GM19324 (cell line): ENCODE data around the gene TRIM45.
A peak's percentile ranks its signal among the peaks of the same experiment; 100 is the strongest.

Source experiments
- ATAC-seq: cut with Tn5 transposase; IDR thresholded peaks from one replicate; pipeline ENCODE4 v1.9.1; 2021; ENCODE audit warnings: mild to moderate bottlenecking, moderate library complexity; ENCODE audit not compliant: unreplicated experiment, low FRiP score

The TRIM45 gene

GRCh38 chr1:117067533-117068370, 53.8 kb downstream of the TRIM45 start:
- peak; percentile 62 for ATAC-seq

DNA sequence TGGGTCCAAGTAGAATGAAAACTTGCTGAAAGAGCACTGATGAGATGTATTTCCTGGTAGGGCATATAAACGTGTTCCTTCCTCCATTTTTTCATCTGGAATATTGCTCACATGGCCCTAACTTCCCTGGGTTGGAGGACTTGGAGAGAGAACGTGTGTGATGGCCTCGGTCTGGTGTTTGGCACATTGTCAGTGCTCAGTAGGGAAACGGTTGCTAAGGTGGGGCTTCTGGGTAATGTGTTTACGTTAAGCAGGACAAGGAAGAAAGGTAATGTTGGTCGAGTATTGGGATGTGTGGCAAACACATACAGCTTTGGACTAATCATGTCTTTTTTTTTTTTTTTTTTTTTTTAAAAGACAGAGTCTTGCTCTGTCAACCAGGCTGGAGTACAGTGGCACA, 55.2 kb downstream of the TRIM45 start:
- ATAC-seq, result no peak

DNA sequence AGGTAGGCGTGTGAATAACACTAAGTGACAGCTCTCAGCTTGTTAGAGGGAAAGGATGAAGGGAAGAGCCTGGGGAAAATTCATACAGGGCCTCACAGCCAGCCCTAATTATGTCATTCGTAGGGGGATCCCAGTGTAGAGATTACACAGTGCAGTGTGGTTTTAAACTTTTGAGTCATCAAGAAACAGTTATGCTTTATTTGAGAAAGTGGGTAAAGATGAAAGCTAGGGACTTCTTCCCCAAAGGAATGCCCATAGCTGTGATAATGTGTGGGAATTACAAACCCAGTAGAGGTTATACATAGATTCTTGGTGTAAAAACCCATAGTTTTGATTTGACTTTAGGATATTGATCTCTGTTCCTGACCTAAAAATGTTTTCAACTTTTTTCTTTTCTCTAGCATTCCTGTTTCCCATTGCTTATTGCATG, 59.5 kb downstream of the TRIM45 start:
- no peak for ATAC-seq
